GM21526 (cell line): ENCODE results near the gene FILIP1.

Experiments used
- ATAC-seq: cut with Tn5 transposase; IDR thresholded peaks from one replicate; pipeline ENCODE4 v1.9.1; 2021; ENCODE audit warnings: moderate library complexity; ENCODE audit not compliant: unreplicated experiment, low FRiP score

FILIP1 gene

GRCh38 chr6:75347898-75348610 lies 145.5 kb downstream of the FILIP1 start:
- no peak for ATAC-seq

DNA sequence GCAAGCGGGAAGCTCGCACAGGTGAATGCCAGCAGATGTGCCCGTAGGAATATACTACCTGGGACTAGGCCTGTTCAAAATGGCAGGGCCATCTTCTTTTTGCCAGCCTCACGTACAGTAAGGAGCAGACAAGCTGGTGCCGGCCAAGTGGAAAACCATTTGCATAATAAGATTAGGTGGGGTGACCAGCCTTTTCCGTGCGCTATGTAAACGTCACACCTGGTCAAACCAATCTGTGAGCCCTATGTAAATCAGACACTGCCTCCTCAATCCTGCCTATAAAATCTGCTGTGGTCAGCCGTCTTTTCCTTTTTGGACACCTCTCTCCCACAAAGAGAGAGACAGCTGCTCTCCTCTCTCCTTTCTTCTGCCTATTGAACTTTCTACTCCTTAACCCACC lies 148.2 kb downstream of the FILIP1 start:
- ATAC-seq, result no peak

- no peak for ATAC-seq
Observed at GRCh38 chr6:75344455-75344854, 149.1 kb downstream of the FILIP1 start.

- ATAC-seq, result no peak
Observed at GRCh38 chr6:75344021-75344420, 149.6 kb downstream of the FILIP1 start.

DNA sequence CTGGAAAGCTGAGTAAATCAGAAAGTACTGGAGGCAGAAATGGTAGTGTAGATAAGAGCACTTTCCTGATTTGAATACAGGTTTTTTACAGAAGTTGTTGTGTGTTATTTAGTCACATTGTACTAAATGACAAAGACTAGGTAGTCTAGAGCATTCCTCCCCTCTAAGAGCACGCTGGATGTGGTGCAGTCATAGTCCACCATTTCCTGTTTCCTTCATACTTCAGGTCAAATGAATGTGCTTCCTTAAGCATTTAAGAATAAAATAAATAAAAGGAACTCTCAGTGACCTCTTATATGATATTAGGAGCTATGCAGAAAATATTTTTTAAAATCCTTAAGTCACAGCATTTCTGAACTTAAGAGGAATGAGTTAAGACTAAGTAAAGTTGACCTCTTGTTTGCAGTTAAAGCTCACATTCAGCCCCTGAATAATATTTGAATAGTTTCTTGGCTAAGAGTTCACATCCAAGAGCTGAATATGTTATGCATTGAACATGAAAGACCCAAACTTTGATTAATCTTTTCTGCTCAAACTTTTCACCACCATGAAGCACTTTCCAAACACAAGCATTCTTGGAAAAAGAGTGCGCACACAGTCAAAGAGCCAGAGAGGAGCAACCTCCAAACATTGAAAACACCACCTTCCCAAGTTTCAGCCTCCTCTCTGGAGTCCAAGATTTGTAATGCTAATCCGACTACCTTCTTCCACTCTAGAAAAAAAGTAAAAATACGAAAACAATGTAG lies 155.6 kb downstream of the FILIP1 start:
- no peak for ATAC-seq

DNA sequence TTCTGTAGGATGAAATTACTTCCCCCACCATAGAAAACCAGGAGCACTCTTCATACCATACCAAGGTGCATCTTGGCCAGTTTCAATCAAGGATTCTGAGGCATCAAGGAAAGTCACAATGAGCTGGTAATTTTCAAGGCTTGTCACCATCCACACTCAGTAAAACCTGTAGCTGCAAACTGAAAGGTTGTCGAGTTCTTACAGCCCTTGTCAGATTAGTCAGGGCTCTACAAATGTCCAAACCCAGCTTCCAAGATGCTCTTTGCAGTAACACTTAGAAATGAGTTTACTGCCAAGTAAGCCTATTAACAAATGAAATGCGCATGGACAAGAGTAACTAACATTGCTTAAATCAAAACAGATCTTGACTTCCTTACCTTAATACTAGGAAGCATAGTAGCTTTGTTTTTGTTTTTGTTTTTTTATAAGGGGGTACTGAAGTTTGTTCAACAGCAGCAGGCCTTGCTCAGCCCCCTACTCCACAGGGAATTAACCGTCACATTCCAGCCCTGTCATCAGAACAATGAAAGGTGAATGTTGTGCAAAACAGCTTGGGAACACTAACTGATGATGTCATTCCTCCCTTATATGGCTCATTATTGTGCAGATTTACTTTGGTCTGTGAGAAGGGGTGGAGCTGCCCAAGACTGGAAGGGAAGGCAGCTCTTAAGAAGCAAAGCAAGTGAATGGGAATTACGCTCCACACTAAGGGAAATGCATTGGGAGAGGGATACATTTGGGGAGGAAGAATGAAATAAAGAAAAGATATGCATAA lies 159.1 kb downstream of the FILIP1 start:
- no peak for ATAC-seq

DNA sequence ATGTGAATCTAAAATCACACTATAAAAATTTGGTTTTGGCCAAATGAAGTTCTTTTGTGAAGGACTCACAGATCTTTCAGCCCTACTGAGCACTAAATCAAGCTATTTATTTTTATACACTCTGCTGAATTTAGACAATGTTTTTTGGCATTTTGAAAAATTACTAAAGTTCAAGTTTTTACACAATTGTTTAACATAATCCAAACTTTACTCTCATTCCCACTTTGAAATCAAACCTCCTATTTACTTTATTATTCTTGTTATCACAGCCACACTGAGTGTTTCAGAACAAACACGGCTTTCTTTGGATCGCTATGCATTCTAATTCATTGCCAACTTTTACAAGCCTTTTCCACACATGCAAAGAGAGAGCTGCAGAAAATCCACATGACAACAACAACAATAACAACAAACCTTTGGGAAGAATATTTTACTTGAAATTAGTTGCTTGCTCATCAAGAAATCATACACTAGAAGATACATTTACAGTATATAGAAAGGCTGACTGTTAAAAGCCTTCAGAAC lies 159.9 kb downstream of the FILIP1 start:
- ATAC-seq, result no peak

DNA sequence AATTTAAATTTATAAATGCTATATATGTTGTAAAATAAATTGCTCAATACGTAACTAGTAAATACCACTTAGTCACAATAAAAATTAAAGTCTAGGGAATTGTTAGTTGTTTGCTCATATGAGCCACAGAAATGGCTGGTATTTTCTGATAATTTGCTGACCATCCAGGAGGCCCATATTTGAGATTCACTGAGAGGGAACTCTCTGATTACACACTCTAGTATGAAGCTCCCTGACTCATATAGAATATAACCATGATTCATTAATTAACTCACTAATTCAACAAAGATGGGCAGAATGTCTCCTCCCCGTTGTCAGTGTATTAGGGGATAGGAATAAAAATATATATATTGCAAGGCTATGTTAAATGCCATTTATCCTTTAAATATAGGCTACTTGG lies 162.4 kb downstream of the FILIP1 start:
- no peak for ATAC-seq

- no peak for ATAC-seq
Observed at GRCh38 chr6:75329703-75330102, 163.9 kb downstream of the FILIP1 start.

- no peak for ATAC-seq
Observed at GRCh38 chr6:75327807-75328206, 165.8 kb downstream of the FILIP1 start.

DNA sequence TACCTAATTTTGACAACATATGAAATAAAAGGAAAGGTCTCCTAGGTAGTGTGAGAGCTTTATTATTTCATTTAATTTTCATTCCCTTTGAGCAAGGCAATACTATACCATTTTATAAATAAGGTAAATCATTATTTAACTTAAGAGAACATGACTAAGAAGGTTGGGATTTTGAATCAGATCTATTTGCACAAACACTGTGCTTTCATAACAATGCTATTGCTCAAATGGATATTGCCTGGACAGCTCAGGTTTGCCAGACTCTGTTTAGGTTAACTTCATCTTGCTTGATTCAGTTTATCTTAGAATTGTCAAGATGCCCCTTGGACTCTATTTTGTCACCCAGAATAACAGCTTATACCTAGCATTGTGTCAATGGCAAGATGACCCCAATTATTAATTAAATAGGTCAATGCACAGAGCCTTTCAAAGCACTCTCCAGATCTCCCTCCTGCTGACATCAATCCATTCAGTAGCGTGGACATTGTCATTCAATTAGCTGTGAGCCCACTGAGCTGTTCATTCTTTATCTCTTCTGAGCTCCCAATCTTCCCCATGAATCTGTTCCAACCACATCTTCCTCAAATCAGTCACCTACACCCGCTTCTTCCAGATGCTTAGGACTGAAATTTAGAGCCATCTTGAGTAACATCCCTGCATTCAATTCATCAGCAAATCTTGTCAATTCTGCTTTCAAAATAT lies 166.9 kb downstream of the FILIP1 start:
- ATAC-seq, result no peak

GRCh38 chr6:75318900-75319299 lies 174.7 kb downstream of the FILIP1 start:
- no peak for ATAC-seq

DNA sequence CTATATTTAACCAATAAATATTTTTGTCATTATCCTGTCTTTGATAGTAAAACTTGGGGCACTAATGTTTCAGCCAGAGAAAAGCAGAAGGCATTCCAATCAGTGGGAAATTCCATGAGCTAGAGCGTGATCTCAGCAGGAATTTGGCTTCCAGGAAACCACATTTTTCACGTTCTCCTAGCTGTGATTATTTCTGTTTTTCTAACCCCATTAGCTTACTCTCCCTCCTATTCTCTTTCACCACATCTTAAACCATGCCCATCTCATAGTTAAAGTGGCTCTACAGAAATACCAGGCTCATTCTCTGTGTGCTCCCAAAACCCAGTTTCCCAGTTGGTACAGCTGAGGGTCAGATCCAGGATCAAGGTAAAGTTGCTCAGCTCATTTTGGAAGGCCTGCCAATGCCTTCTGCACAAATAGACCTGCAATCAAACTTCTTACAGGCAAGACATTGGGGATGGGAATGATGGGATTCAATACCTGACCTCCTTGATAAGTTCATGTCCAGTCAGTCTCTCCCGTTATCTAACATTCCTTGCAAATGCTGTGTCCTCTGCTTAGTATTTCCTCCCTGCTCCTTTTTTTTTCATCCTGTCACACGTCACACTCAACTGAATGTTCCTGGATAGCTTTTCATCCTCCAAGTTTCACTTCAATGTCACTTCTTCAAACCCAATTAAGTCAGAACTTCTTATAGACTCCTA lies 175.9 kb downstream of the FILIP1 start:
- no peak for ATAC-seq

- no peak for ATAC-seq
Observed at GRCh38 chr6:75315978-75316377, 177.6 kb downstream of the FILIP1 start.

DNA sequence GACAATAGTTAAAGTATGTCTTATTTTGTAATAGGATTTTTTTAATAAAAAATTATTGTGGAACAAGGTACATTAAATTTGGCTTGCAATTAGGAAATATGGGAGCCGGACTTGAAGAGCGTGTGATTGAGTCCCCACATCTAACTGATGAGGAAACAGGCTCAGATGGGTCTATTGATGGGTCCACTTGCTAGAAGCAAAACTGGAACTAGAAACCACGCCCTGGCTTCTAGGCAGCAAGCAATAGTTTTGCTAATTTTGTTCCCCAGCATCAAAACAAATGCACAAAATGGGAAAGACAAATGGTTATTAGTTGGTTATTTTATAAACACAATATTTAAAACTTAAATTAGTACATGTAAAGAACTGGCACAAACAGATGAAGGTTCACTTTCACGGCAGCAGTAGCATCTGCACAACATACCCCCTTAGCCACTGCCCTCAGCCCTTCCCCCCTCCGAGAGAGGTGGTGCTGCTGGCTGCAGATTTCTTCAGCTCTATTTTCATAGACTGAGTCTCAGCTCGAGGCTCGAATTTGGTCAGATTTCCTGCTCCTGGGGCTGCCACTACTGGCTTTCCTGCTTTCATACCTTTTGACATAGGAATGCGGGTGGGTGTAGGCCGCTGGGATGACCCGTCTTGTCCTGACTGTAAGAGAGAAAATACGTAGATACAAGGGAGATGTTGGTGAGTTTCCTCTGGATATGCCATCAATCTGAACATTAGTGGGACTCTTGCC lies 185.2 kb downstream of the FILIP1 start:
- ATAC-seq, result no peak

DNA sequence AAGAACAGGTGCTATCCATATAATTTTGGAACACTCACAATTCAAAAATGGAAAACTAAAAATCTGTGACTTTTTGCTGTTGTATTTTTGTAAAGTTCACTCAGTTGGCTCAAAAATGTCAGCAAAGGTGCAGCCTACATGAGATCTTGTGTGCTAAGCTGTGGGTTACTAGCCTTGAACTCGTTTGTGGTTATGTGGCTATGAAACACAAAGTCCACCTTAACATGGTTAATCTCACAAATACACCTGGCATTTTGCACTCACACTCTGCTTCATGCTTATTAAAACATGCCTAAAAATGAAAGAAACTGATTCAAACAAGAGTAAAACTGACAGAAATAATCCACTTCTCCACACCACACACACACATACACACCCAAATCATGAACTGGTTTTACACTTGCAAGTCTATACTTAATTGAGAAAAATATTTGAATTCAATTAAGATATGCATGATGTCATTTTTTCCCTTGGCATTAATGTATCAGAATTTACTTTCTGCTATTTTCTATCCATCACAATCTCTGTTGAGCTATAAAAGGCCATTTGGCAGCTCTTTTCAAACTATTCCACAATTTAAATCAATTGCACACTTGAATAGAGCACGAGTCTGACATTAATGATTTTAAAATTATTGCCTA lies 186.1 kb downstream of the FILIP1 start:
- no peak for ATAC-seq

DNA sequence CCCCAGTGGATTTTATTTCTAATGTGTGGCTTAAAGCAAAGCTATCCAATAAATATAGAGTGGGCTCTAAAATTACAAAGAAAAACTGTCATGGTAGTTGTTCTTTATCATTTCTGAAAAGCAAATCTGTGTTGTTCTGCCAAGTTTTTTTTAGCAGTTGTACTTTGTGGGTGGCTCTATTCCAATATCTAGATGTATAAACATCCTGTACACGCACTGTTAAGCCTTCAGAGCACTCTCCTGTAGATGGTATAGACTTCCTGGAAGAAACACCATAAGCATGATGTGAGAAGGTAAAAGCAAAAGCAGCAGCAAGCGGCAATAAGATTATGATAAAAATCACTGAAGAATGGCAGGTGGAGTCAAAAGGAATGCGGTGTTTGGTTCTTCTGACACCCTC lies 187.5 kb downstream of the FILIP1 start:
- ATAC-seq, result no peak

DNA sequence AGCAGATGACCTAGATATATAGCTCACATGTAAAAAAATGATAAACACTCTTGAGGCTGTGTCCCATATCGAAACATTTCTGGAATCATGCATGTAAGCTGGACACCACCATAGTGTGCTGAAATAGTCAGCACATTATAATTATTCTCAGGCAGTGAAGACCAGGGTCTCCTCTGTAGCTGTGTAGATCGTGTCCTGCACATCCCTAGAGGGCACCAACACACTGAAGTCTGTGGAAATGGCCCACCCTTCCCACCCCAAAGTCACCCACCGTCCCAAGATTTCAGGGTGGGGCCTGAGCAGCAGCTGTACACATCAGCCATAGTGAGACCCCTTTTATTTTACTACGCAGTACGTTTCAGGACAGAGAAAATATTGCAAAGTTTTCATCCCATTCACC lies 188.0 kb downstream of the FILIP1 start:
- no peak for ATAC-seq

GRCh38 chr6:75302280-75302679 lies 191.3 kb downstream of the FILIP1 start:
- no peak for ATAC-seq
